HepG2 (cell line): ENCODE data around the gene FTSJ1. TPM values are rescaled to one million over a fixed set of nuclear protein-coding genes. Genes with fewer than 3 reads are reported as not detected.
A peak's percentile ranks its signal among the peaks of the same experiment; 100 is the strongest.

Experiments used
- ATAC-seq: fragments of 200-7000 bp; cut with Tn5 transposase; 3 replicates; pipeline ENCODE4 v1.9.1; 2020; ENCODE audit warnings: mild to moderate bottlenecking, moderate library complexity
- BruUV-seq: library from RNA; stranded (reverse); fragments of 400-500 nt; replicated peaks from 2 replicates; lab custom pipeline; 2021; lab: Mats Ljungman, UMichigan
- CTCF ChIA-PET: fragments of 300-600 bp; formaldehyde crosslinking; extraction: SDS; loops from one replicate; lab custom pipeline; 2021; ENCODE audit warnings: low total read pairs, inconsistent platforms, low intra/inter-chr PET ratio; lab: Yijun Ruan, JAX
- POLR2A ChIA-PET: fragments of 350-600 bp; sonication (Branson Sonifier 250); formaldehyde crosslinking; loops from one replicate; lab custom pipeline; 2020; ENCODE audit warnings: antibody characterized with exemption, inconsistent platforms; lab: Yijun Ruan, JAX
- DNase-seq: peaks from one replicate; pipeline ENCODE4 v3.0.0-alpha.2; 2015; ENCODE audit warnings: low spot score
- FAIRE-seq: peaks from 3 replicates; lab custom pipeline; 2011; peaks lifted over from hg19 to GRCh38; lab: Jason Lieb, UNC
- H2AFZ ChIP-seq: one replicate; pipeline ENCODE4 v1.6.1; 2011; ENCODE audit warnings: low read length, inconsistent platforms
- H3K27ac ChIP-seq: fragments of 300-600 bp; 3 replicates; pipeline ENCODE4 v1.8.0; 2011; ENCODE audit warnings: mixed run types, mild to moderate bottlenecking, mixed read lengths, low read length, inconsistent platforms; ENCODE audit not compliant: insufficient read depth; ENCODE audit errors: extremely low read length
- H3K27me3 ChIP-seq, 2 experiments: fragments of 200-600 bp in 1 of 2; 2 replicates in 1 of 2; 3 replicates in 1 of 2; pipeline versions ENCODE4 v1.6.0 to v1.8.0; 2011; ENCODE audit warnings: low read length in 2 of 2, mild to moderate bottlenecking in 2 of 2, moderate library complexity in 2 of 2, inconsistent platforms in 1 of 2; ENCODE audit not compliant: insufficient read depth in 2 of 2, control insufficient read depth in 1 of 2
- H3K36me3 ChIP-seq, 2 experiments: fragments of 200-600 bp in 1 of 2; replicated peaks in 1 of 2; 2 replicates in 1 of 2; 3 replicates in 1 of 2; pipeline versions ENCODE4 v1.5.1 to v1.8.0; 2011; ENCODE audit warnings: low read length in 2 of 2, inconsistent platforms in 1 of 2; ENCODE audit not compliant: insufficient read depth in 2 of 2, control insufficient read depth in 1 of 2
- H3K4me1 ChIP-seq: 2 replicates; pipeline ENCODE4 v1.5.1; 2012; ENCODE audit warnings: low read length, inconsistent platforms; ENCODE audit not compliant: insufficient read depth
- H3K4me2 ChIP-seq: 2 replicates; pipeline ENCODE4 v1.6.0; 2011; ENCODE audit warnings: low read depth, low read length, inconsistent platforms
- H3K4me3 ChIP-seq, 3 experiments: fragments of 200-600 bp in 1 of 3; sonication (generic), shearing (Covaris generic) in 1 of 3; replicated peaks in 1 of 3; 2 replicates each; pipeline ENCODE4 v1.5.1; 2011 to 2016; ENCODE audit warnings: low read length in 3 of 3, inconsistent platforms in 2 of 3, low read depth in 2 of 3, mild to moderate bottlenecking in 2 of 3, control low read depth in 1 of 3, mixed read lengths in 1 of 3; ENCODE audit not compliant: insufficient read depth in 1 of 3
- H3K79me2 ChIP-seq: one replicate; pipeline ENCODE4 v1.6.1; 2011; ENCODE audit warnings: low read length, inconsistent platforms; ENCODE audit not compliant: insufficient read depth
- H3K9ac ChIP-seq: 2 replicates; pipeline ENCODE4 v1.6.0; 2011; ENCODE audit warnings: mild to moderate bottlenecking, low read depth, low read length, inconsistent platforms; ENCODE audit not compliant: insufficient read depth
- H3K9me3 ChIP-seq: 2 replicates; pipeline ENCODE4 v1.5.1; 2012; ENCODE audit warnings: mild to moderate bottlenecking, low read length
- H4K20me1 ChIP-seq: 2 replicates; pipeline ENCODE4 v1.6.0; 2011; ENCODE audit warnings: inconsistent platforms, mild to moderate bottlenecking, low read length, moderate library complexity; ENCODE audit not compliant: insufficient read depth
- CHD4 ChIP-seq: fragments of 200-600 bp; sonication (generic); IDR thresholded peaks from 2 replicates; pipeline ENCODE4 v1.7.0; 2017; ENCODE audit warnings: mild to moderate bottlenecking, low read length, borderline replicate concordance
- IRF2 ChIP-seq: IDR thresholded peaks from 2 replicates; pipeline ENCODE4 v1.6.1; 2018; ENCODE audit warnings: missing genetic modification reagents, missing compliant biosample characterization
- MAX ChIP-seq: IDR thresholded peaks from 2 replicates; pipeline ENCODE4 v1.6.1; 2012; ENCODE audit warnings: inconsistent platforms
- RBFOX2 ChIP-seq: fragments of 200-400 bp; formaldehyde crosslinking; IDR thresholded peaks from 2 replicates; pipeline ENCODE4 v1.6.1; 2017; ENCODE audit warnings: low read depth, mild to moderate bottlenecking, low read length
- SKIL ChIP-seq: sonication (generic); formaldehyde crosslinking; IDR thresholded peaks from 2 replicates; pipeline ENCODE4 v1.8.0; 2022; ENCODE audit warnings: missing genetic modification reagents, mild to moderate bottlenecking, moderate library complexity, borderline replicate concordance
- TOPORS ChIP-seq: sonication (generic); formaldehyde crosslinking; IDR thresholded peaks from 2 replicates; pipeline ENCODE4 v1.8.0; 2023; ENCODE audit warnings: mild to moderate bottlenecking, missing genetic modification reagents
- XRCC5 ChIP-seq: fragments of 200-400 bp; formaldehyde crosslinking; optimal IDR thresholded peaks from 2 replicates; pipeline ENCODE3; 2017; ENCODE audit warnings: mild to moderate bottlenecking, low read length
- ZNF350 ChIP-seq: sonication (generic); formaldehyde crosslinking; IDR thresholded peaks from 2 replicates; pipeline ENCODE4 v1.4.0; 2020; ENCODE audit warnings: mild to moderate bottlenecking, low read depth, missing genetic modification reagents, borderline replicate concordance
- WGBS: methylation state at CpG from one replicate; pipeline ENCODE4 v1.1.6; 2017; ENCODE audit warnings: low lambda C conversion rate; 5-methylcytosine and 5-hydroxymethylcytosine counted together
- in situ Hi-C: cut with HindIII; loops from 2 replicates; pipeline ENCODE4 v1.10.0; 2017; ENCODE audit warnings: low pct_unique_long_range_greater_than_20kb; ENCODE audit not compliant: extremely low pct_ligation_motif_present
- intact Hi-C: fragments of 100-400 bp; cut with micrococcal nuclease; formaldehyde crosslinking; loops from one replicate; pipeline ENCODE4 v1.10.0; 2022; ENCODE audit not compliant: unreplicated experiment
- polyA plus RNA-seq, 8 experiments: library from polyadenylated mRNA; depleted of rRNA in 3 of 8; stranded (reverse) in 7 of 8; unstranded in 1 of 8; fragments of >200 nt; fragmentation: Illumina TruSeq in 4 of 8; extraction: Trizol in 4 of 8; gene quantifications; 2 replicates each; pipeline versions ENCODE4 v1.2.1 to v1.2.3, GENCODE V29; 2011 to 2016; ENCODE audit warnings: low read depth in 4 of 8, missing spikeins in 1 of 8, mixed read lengths in 1 of 8; ENCODE audit not compliant: insufficient read depth in 1 of 8
- total RNA-seq, 5 experiments: library from RNA; depleted of rRNA; stranded (reverse); fragments of >200 nt; fragmentation: Illumina TruSeq; extraction: Trizol; gene quantifications; 2 replicates each; pipeline ENCODE4 v1.2.3, GENCODE V29; 2016; ENCODE audit warnings: low read depth in 1 of 5
- TF ChIP-seq, protein P1 (sequence below): IDR thresholded peaks from 2 replicates; pipeline ENCODE4 v1.6.1; 2012; ENCODE audit warnings: low read depth, low read length, improper control_type of control experiment
- TF ChIP-seq, protein P2 (sequence below): sonication (generic); formaldehyde crosslinking; IDR thresholded peaks from 2 replicates; pipeline ENCODE4 v1.5.0; 2020; ENCODE audit warnings: mild to moderate bottlenecking, missing genetic modification reagents, borderline replicate concordance

Gene FTSJ1
- total and polyA plus RNA-seq, 2 of the 13 experiments (the other 11 are each of a cell fraction or from before 2014, with no cell fraction given) = 30.3 to 37.9 TPM

- Histone ChIP-seq H2AFZ (peak within 1 kb of the TSS; percentile 5), H3K79me2 (no peaks in the 10 kb centered on the region), H3K4me3 (peak within 1 kb of the TSS; percentile 58 to 77 (median 73)), H3K4me1 (peaks cover 10% of the 10 kb centered on the region), H3K9me3 (no peaks in the 10 kb centered on the region), H4K20me1 (no peaks in the 10 kb centered on the region), H3K9ac (peak within 1 kb of the TSS; percentile 63), H3K4me2 (peak within 1 kb of the TSS; percentile 70), H3K27ac (peak within 1 kb of the TSS; percentile 38), H3K36me3 (no peaks in the 10 kb centered on the region), H3K27me3 (no peaks in the 10 kb centered on the region)
- ATAC-seq = peak; percentile 94
- 5% methylated on average over 3 of the region's 65 CpGs for WGBS
- POLR2A ChIA-PET = interaction anchor here (0.8 kb wide), 1 partner anchor 13 kb away, joined by 4 read pairs; the partner anchor contains the start of gene EBP
- CTCF ChIA-PET = no interaction called here
- FAIRE-seq = no peak
- in situ Hi-C loops (no loop called here), intact Hi-C loops (loop anchor here (5.0 kb wide), 1 partner anchor 36 kb away; the partner anchor contains the start of gene SLC38A5)
- BruUV-seq = TSS peak; percentile 62
- peak; percentile 35 for DNase-seq
- TF ChIP-seq, protein P1, sequence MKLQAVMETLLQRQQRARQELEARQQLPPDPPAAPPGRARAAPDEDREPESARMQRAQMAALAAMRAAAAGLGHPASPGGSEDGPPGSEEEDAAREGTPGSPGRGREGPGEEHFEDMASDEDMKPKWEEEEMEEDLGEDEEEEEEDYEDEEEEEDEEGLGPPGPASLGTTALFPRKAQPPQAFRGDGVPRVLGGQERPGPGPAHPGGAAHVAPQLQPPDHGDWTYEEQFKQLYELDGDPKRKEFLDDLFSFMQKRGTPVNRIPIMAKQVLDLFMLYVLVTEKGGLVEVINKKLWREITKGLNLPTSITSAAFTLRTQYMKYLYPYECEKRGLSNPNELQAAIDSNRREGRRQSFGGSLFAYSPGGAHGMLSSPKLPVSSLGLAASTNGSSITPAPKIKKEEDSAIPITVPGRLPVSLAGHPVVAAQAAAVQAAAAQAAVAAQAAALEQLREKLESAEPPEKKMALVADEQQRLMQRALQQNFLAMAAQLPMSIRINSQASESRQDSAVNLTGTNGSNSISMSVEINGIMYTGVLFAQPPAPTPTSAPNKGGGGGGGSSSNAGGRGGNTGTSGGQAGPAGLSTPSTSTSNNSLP = no peak
- TF ChIP-seq RBFOX2 (0 out of 2 replicates have a peak, but pooled peaks have one; percentile 31), SKIL (CRISPR knock-in tag) (no peak), CHD4 (no peak), ZNF350 (CRISPR knock-in tag) (no peak), IRF2 (no peak), MAX (peak; percentile 37), TOPORS (no peak), XRCC5 (no peak)
- TF ChIP-seq, protein P2, sequence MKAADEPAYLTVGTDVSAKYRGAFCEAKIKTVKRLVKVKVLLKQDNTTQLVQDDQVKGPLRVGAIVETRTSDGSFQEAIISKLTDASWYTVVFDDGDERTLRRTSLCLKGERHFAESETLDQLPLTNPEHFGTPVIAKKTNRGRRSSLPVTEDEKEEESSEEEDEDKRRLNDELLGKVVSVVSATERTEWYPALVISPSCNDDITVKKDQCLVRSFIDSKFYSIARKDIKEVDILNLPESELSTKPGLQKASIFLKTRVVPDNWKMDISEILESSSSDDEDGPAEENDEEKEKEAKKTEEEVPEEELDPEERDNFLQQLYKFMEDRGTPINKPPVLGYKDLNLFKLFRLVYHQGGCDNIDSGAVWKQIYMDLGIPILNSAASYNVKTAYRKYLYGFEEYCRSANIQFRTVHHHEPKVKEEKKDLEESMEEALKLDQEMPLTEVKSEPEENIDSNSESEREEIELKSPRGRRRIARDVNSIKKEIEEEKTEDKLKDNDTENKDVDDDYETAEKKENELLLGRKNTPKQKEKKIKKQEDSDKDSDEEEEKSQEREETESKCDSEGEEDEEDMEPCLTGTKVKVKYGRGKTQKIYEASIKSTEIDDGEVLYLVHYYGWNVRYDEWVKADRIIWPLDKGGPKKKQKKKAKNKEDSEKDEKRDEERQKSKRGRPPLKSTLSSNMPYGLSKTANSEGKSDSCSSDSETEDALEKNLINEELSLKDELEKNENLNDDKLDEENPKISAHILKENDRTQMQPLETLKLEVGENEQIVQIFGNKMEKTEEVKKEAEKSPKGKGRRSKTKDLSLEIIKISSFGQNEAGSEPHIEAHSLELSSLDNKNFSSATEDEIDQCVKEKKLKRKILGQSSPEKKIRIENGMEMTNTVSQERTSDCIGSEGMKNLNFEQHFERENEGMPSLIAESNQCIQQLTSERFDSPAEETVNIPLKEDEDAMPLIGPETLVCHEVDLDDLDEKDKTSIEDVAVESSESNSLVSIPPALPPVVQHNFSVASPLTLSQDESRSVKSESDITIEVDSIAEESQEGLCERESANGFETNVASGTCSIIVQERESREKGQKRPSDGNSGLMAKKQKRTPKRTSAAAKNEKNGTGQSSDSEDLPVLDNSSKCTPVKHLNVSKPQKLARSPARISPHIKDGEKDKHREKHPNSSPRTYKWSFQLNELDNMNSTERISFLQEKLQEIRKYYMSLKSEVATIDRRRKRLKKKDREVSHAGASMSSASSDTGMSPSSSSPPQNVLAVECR (CRISPR knock-in tag) = peak; percentile 36; the same call in 1 of the 2 replicates
These were observed 32.6 kb downstream of the FTSJ1 start, which contains the start of gene PORCN for GRCh38 chrX:48508400-48509244. Gene PORCN (plus strand): TSS chrX:48508992. CDS start chrX:48509821, 829 bp downstream.
